HL-60 (cell line): ENCODE data around the gene MPRIP.

ENCODE experiments used
- DNase-seq, 2 experiments: peaks; one replicate each; pipeline ENCODE4 v3.0.0-alpha.2; 2010 to 2020; ENCODE audit warnings: low read depth in 1 of 2, low spot score in 1 of 2
- H3K27ac ChIP-seq: fragments of 250-450 bp; sonication (Bioruptor Pico); replicated peaks from 2 replicates; pipeline ENCODE4 v1.5.1; 2020; ENCODE audit warnings: mild to moderate bottlenecking, moderate library complexity
- H3K27me3 ChIP-seq: fragments of 250-450 bp; sonication (Bioruptor Pico); 2 replicates; pipeline ENCODE4 v1.5.1; 2021; ENCODE audit warnings: mild to moderate bottlenecking, moderate library complexity; ENCODE audit not compliant: insufficient read depth, poor library complexity, severe bottlenecking
- H3K4me3 ChIP-seq: replicated peaks from 2 replicates; pipeline ENCODE4 v1.5.1; 2011; ENCODE audit warnings: mild to moderate bottlenecking, control low read depth, low read length; ENCODE audit not compliant: insufficient read depth
- CTCF ChIP-seq: IDR thresholded peaks from one replicate; pipeline ENCODE4 v1.5.1; 2011; ENCODE audit warnings: low read length, control low read depth, inconsistent platforms; ENCODE audit not compliant: insufficient read depth
- GABPA ChIP-seq: IDR thresholded peaks from 2 replicates; pipeline ENCODE4 v1.6.1; 2012; ENCODE audit warnings: low read depth
- POLR2AphosphoS5 ChIP-seq: IDR thresholded peaks from 2 replicates; pipeline ENCODE4 v1.6.1; 2012; ENCODE audit warnings: low read depth
- REST ChIP-seq: IDR thresholded peaks from 2 replicates; pipeline ENCODE4 v1.6.1; 2012; ENCODE audit warnings: low read depth; ENCODE audit not compliant: insufficient replicate concordance
- SPI1 ChIP-seq: IDR thresholded peaks from 2 replicates; pipeline ENCODE4 v1.6.1; 2012; ENCODE audit warnings: low read depth, mild to moderate bottlenecking, borderline replicate concordance

MPRIP gene

GRCh38 chr17:17120701-17121100 is 78.4 kb downstream of the MPRIP start:
- no peak for TF ChIP-seq CTCF
- no peak for TF ChIP-seq SPI1
- TF ChIP-seq GABPA, result no peak
- no peak for TF ChIP-seq REST
- no peak for TF ChIP-seq POLR2AphosphoS5
- H3K27me3 ChIP-seq, result no peaks in the 10 kb centered on the region
- no peak for DNase-seq
- no peak overlapping the region for H3K4me3 ChIP-seq
- no peak overlapping the region for H3K27ac ChIP-seq

GRCh38 chr17:17121162-17121561 is 78.9 kb downstream of the MPRIP start:
- no peak overlapping the region for H3K27ac ChIP-seq
- no peak for DNase-seq

More at GRCh38 chr17:17121162-17121561, 78.9 kb downstream of the MPRIP start:
- H3K4me3 ChIP-seq, result no peak overlapping the region
- H3K27me3 ChIP-seq, result no peaks in the 10 kb centered on the region
- no peak for TF ChIP-seq REST
- TF ChIP-seq SPI1, result no peak
- TF ChIP-seq GABPA, result no peak
- TF ChIP-seq POLR2AphosphoS5, result no peak
- TF ChIP-seq CTCF, result no peak
